ENCODE measurements around the gene MYO1B.
"Not testable (repeated sequence)": the region's sequence is repeated elsewhere in the genome, so short reads cannot be mapped to it uniquely, and the experiment has no call there.

MYO1B gene

GRCh38 chr2:191410646-191411436 lies 165.6 kb downstream of the MYO1B start:
- DNase-seq (ENCODE audit: low spot score), result no peak

- DNase-seq (ENCODE audit: low spot score), result no peak
These were observed 166.3 kb downstream of the MYO1B start for GRCh38 chr2:191411472-191411871.

- no peak for DNase-seq (ENCODE audit: low spot score)
These were observed 167.1 kb downstream of the MYO1B start for GRCh38 chr2:191412353-191412752.

GRCh38 chr2:191415101-191415500 lies 169.9 kb downstream of the MYO1B start:
- no peak for DNase-seq (ENCODE audit: low spot score)

- no peak for DNase-seq (ENCODE audit: low spot score)
These were observed 170.7 kb downstream of the MYO1B start for GRCh38 chr2:191415858-191416257.

- no peak for DNase-seq (ENCODE audit: low spot score)
These were observed 172.5 kb downstream of the MYO1B start for GRCh38 chr2:191417746-191418145.

- no peak for DNase-seq (ENCODE audit: low spot score)
These were observed 176.7 kb downstream of the MYO1B start for GRCh38 chr2:191421950-191422349.

- no peak for DNase-seq (ENCODE audit: low spot score)
These were observed 181.8 kb downstream of the MYO1B start for GRCh38 chr2:191427031-191427430.

GRCh38 chr2:191428141-191428540 lies 182.9 kb downstream of the MYO1B start:
- peak; percentile 20 for DNase-seq (ENCODE audit: low spot score)

GRCh38 chr2:191430476-191430875 lies 185.3 kb downstream of the MYO1B start:
- no peak for DNase-seq (ENCODE audit: low spot score)

GRCh38 chr2:191432121-191432520 lies 186.9 kb downstream of the MYO1B start:
- no peak for DNase-seq (ENCODE audit: low spot score)

- DNase-seq (ENCODE audit: low spot score), result no peak
These were observed 188.9 kb downstream of the MYO1B start for GRCh38 chr2:191434072-191434471.

- no peak for DNase-seq (ENCODE audit: low spot score)
These were observed 189.9 kb downstream of the MYO1B start for GRCh38 chr2:191435141-191435540.

GRCh38 chr2:191436368-191437055 lies 191.3 kb downstream of the MYO1B start:
- peak; percentile 19 for DNase-seq (ENCODE audit: low spot score)

GRCh38 chr2:191439481-191439880 lies 194.3 kb downstream of the MYO1B start:
- DNase-seq (ENCODE audit: low spot score), result no peak

GRCh38 chr2:191441496-191442214 lies 196.5 kb downstream of the MYO1B start:
- DNase-seq (ENCODE audit: low spot score), result peak; percentile 82

GRCh38 chr2:191443446-191443845 lies 198.2 kb downstream of the MYO1B start:
- DNase-seq (ENCODE audit: low spot score), result no peak

GRCh38 chr2:191446910-191447309 lies 201.7 kb downstream of the MYO1B start:
- DNase-seq (ENCODE audit: low spot score), result no peak

GRCh38 chr2:191451116-191451515 lies 205.9 kb downstream of the MYO1B start:
- no peak for DNase-seq (ENCODE audit: low spot score)

- DNase-seq (ENCODE audit: low spot score), result no peak
These were observed 206.9 kb downstream of the MYO1B start for GRCh38 chr2:191452065-191452464.

GRCh38 chr2:191453761-191454160 lies 208.6 kb downstream of the MYO1B start:
- no peak for DNase-seq (ENCODE audit: low spot score)

GRCh38 chr2:191456506-191456905 lies 211.3 kb downstream of the MYO1B start:
- not testable (repeated sequence) for DNase-seq (ENCODE audit: low spot score)

GRCh38 chr2:191459158-191459557 lies 214.0 kb downstream of the MYO1B start:
- no peak for DNase-seq (ENCODE audit: low spot score)
